Activated T-helper 1 cell treated with anti-CD3 and anti-CD28 coated beads, Interleukin-12 subunit alpha, Interleukin-12 subunit beta, Interleukin-2, Interleukin-4 antibody, amounts not matched to agents 30 ng/mL and 10 ng/mL and 1 ng/mL, durations not matched to agents 14 hours and 24 hours and 36 hours (primary cell): Measurements from ENCODE around the gene CFAP65. TPM values are rescaled to one million over a fixed set of nuclear protein-coding genes. Genes with fewer than 3 reads are reported as not detected.

Source experiments
- DNase-seq: peaks from one replicate; pipeline ENCODE4 v3.0.0; 2021; ENCODE audit warnings: low spot score
- H3K27ac Mint-ChIP-seq: one replicate; pipeline ENCODE4 v1.8.0; 2021; ENCODE audit warnings: mild to moderate bottlenecking, mixed read lengths
- H3K27me3 Mint-ChIP-seq: one replicate; pipeline ENCODE4 v1.8.0; 2022; ENCODE audit warnings: mild to moderate bottlenecking, moderate library complexity, mixed read lengths; ENCODE audit not compliant: insufficient read depth
- H3K36me3 Mint-ChIP-seq: one replicate; pipeline ENCODE4 v1.8.0; 2021; ENCODE audit warnings: low read depth, mixed read lengths
- H3K4me1 Mint-ChIP-seq: one replicate; pipeline ENCODE4 v1.8.0; 2021; ENCODE audit warnings: low read depth, mixed read lengths
- H3K4me3 Mint-ChIP-seq: one replicate; pipeline ENCODE4 v1.8.0; 2021; ENCODE audit warnings: mild to moderate bottlenecking, moderate library complexity, mixed read lengths
- H3K9me3 Mint-ChIP-seq: one replicate; pipeline ENCODE4 v1.8.0; 2021; ENCODE audit warnings: mixed read lengths
- intact Hi-C: fragments of 100-400 bp; cut with micrococcal nuclease; formaldehyde crosslinking; loops from one replicate; pipeline ENCODE4 v1.15.1; 2024
- total RNA-seq: library from RNA; stranded (reverse); gene quantifications from 2 replicates; pipeline ENCODE4 v1.2.3, GENCODE V29; 2022

CFAP65 gene, protein sequence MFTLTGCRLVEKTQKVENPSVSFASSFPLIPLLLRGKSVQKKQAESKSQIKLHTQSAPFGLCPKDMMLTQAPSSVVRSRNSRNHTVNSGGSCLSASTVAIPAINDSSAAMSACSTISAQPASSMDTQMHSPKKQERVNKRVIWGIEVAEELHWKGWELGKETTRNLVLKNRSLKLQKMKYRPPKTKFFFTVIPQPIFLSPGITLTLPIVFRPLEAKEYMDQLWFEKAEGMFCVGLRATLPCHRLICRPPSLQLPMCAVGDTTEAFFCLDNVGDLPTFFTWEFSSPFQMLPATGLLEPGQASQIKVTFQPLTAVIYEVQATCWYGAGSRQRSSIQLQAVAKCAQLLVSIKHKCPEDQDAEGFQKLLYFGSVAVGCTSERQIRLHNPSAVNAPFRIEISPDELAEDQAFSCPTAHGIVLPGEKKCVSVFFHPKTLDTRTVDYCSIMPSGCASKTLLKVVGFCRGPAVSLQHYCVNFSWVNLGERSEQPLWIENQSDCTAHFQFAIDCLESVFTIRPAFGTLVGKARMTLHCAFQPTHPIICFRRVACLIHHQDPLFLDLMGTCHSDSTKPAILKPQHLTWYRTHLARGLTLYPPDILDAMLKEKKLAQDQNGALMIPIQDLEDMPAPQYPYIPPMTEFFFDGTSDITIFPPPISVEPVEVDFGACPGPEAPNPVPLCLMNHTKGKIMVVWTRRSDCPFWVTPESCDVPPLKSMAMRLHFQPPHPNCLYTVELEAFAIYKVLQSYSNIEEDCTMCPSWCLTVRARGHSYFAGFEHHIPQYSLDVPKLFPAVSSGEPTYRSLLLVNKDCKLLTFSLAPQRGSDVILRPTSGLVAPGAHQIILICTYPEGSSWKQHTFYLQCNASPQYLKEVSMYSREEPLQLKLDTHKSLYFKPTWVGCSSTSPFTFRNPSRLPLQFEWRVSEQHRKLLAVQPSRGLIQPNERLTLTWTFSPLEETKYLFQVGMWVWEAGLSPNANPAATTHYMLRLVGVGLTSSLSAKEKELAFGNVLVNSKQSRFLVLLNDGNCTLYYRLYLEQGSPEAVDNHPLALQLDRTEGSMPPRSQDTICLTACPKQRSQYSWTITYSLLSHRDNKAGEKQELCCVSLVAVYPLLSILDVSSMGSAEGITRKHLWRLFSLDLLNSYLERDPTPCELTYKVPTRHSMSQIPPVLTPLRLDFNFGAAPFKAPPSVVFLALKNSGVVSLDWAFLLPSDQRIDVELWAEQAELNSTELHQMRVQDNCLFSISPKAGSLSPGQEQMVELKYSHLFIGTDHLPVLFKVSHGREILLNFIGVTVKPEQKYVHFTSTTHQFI (N-terminal part only)
- not detected in 2 replicates for total RNA-seq

GRCh38 chr2:219041252-219041651 lies at the start of gene CFAP65:
Gene CFAP65, minus strand, starts transcription at chr2:219041516. Its CDS starts 2,468 bp downstream, at chr2:219039048.
- H3K4me1 Mint-ChIP-seq = peaks cover 9% of the 10 kb centered on the region
- no peaks in the 10 kb centered on the region for H3K9me3 Mint-ChIP-seq
- DNase-seq = no peak
- H3K27ac Mint-ChIP-seq = no peak within 1 kb of the TSS
- peaks cover 36% of the 10 kb centered on the region for H3K27me3 Mint-ChIP-seq
- H3K36me3 Mint-ChIP-seq = no peaks in the 10 kb centered on the region
- H3K4me3 Mint-ChIP-seq = peak within 1 kb of the TSS; percentile 46
- intact Hi-C loops = no loop called here

GRCh38 chr2:219090436-219091299 lies 49.4 kb upstream of the CFAP65 start:
- no peak for DNase-seq
- H3K27ac Mint-ChIP-seq = no peak overlapping the region
- no peaks in the 10 kb centered on the region for H3K9me3 Mint-ChIP-seq
- H3K27me3 Mint-ChIP-seq = no peaks in the 10 kb centered on the region
- no peak overlapping the region for H3K4me3 Mint-ChIP-seq
- no peaks in the 10 kb centered on the region for H3K4me1 Mint-ChIP-seq
- intact Hi-C loops = no loop called here
- H3K36me3 Mint-ChIP-seq = no peaks in the 10 kb centered on the region

GRCh38 chr2:219089330-219089729 lies 48.0 kb upstream of the CFAP65 start:
- intact Hi-C loops = no loop called here

DNA sequence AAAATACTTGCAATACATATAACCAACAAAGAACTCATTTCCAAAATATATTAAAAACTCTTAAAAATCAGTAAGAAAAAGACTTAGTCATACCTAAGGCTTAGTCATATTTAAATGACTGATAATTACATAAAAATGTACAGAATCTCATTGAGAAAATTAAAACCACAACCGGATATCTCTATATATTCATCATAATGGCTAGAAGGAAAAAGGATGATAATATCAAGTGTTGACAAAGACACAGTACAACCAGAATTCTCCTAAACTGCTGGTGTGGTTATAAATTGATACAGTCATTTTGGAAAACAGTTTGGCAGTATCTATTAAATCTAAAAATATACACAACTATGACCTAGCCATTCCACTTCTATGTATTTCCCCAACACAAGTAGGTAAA lies 46.5 kb upstream of the CFAP65 start:
- intact Hi-C loops = no loop called here
- no peaks in the 10 kb centered on the region for H3K27me3 Mint-ChIP-seq
- no peaks in the 10 kb centered on the region for H3K9me3 Mint-ChIP-seq
- no peak overlapping the region for H3K27ac Mint-ChIP-seq
- H3K4me3 Mint-ChIP-seq = no peak overlapping the region
- H3K36me3 Mint-ChIP-seq = no peaks in the 10 kb centered on the region
- DNase-seq = no peak
- peaks cover 6% of the 10 kb centered on the region for H3K4me1 Mint-ChIP-seq

More at GRCh38 chr2:219089330-219089729, 48.0 kb upstream of the CFAP65 start:
- DNase-seq = no peak
- Mint-ChIP-seq H3K9me3 (no peaks in the 10 kb centered on the region), H3K36me3 (no peaks in the 10 kb centered on the region), H3K4me3 (no peak overlapping the region), H3K27ac (no peak overlapping the region), H3K4me1 (peaks cover 6% of the 10 kb centered on the region), H3K27me3 (no peaks in the 10 kb centered on the region)

- Mint-ChIP-seq H3K4me3 (no peak overlapping the region), H3K4me1 (peaks cover 6% of the 10 kb centered on the region), H3K27ac (no peak overlapping the region), H3K36me3 (no peaks in the 10 kb centered on the region), H3K9me3 (no peaks in the 10 kb centered on the region), H3K27me3 (no peaks in the 10 kb centered on the region)
- no peak for DNase-seq
- intact Hi-C loops = no loop called here
These were observed 46.0 kb upstream of the CFAP65 start for GRCh38 chr2:219087361-219087760.

DNA sequence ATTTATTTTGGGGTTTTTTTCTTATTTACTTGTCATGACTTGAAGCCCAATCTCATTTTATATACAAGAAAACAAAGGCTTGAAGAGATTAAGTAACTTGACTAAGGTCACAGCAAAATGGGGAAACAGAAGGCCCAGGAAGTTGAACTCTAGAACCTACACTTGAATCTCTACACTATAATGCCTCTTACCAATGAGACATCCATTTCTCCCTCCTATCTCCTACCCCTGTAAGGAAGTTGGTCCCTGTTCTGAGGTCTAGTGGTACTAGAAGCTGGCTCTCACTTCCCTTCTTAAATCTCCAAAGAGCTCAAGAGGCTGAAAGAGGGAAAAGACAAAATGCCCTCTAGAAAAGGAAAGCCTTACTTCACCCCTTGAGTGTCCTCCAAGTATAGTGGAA lies 44.9 kb upstream of the CFAP65 start:
- no peaks in the 10 kb centered on the region for H3K36me3 Mint-ChIP-seq
- peaks cover 6% of the 10 kb centered on the region for H3K4me1 Mint-ChIP-seq
- H3K9me3 Mint-ChIP-seq = no peaks in the 10 kb centered on the region
- H3K27ac Mint-ChIP-seq = no peak overlapping the region
- no peak for DNase-seq
- no peaks in the 10 kb centered on the region for H3K27me3 Mint-ChIP-seq
- no peak overlapping the region for H3K4me3 Mint-ChIP-seq
- intact Hi-C loops = no loop called here

DNA sequence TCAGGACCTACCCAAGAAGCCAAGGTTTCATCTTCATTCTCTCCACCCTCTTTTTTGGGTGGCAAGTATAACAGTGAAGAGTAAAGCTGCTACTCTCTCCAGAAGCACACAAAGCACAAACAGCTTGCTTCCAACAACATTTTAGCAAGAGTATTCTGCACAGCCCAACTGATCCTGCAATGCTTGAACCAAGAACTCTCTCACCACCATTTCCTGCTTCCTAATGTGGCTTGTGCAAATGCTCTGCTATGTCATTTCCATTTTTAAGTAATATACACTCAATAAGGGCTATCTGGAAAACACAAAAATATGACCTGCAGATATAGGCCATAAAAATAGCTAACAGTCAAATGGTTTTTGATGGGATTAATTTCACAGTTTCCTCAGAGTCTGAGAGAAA lies 43.5 kb upstream of the CFAP65 start:
- intact Hi-C loops = no loop called here
- Mint-ChIP-seq H3K36me3 (no peaks in the 10 kb centered on the region), H3K4me1 (peaks cover 6% of the 10 kb centered on the region), H3K27ac (no peak overlapping the region), H3K4me3 (no peak overlapping the region), H3K27me3 (no peaks in the 10 kb centered on the region), H3K9me3 (no peaks in the 10 kb centered on the region)
- DNase-seq = no peak

GRCh38 chr2:219082332-219082958 lies 41.1 kb upstream of the CFAP65 start:
- no peaks in the 10 kb centered on the region for H3K27me3 Mint-ChIP-seq
- no peaks in the 10 kb centered on the region for H3K36me3 Mint-ChIP-seq
- H3K4me1 Mint-ChIP-seq = peaks cover 6% of the 10 kb centered on the region
- intact Hi-C loops = no loop called here
- H3K4me3 Mint-ChIP-seq = no peak overlapping the region
- H3K9me3 Mint-ChIP-seq = no peaks in the 10 kb centered on the region
- no peak overlapping the region for H3K27ac Mint-ChIP-seq
- DNase-seq = no peak

GRCh38 chr2:219081701-219082331 lies 40.5 kb upstream of the CFAP65 start:
- no peak for DNase-seq
- H3K27me3 Mint-ChIP-seq = no peaks in the 10 kb centered on the region
- H3K4me3 Mint-ChIP-seq = no peak overlapping the region
- intact Hi-C loops = no loop called here
- no peaks in the 10 kb centered on the region for H3K36me3 Mint-ChIP-seq
- H3K9me3 Mint-ChIP-seq = no peaks in the 10 kb centered on the region
- H3K4me1 Mint-ChIP-seq = peaks cover 6% of the 10 kb centered on the region
- H3K27ac Mint-ChIP-seq = no peak overlapping the region

DNA sequence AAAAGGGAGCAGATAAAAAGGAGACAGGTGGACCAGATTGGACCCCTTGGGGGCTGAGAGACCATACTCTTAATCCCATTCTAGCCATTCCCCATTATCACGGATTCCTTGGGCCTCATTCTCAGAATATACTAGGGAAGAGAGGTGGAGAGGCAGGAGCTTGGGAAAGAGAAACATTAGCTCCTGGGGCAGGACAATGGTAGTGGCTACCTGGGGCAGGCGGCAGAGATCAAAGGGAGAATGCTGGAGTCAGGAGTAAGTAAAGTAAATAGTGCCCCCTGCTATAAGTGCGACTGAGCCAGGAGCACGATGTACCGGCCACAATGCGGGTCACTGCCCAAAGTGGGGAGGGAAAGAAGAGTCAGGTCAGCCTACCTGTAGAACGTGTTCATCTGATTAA lies 39.8 kb upstream of the CFAP65 start:
- Mint-ChIP-seq H3K27me3 (no peaks in the 10 kb centered on the region), H3K4me3 (no peak overlapping the region), H3K4me1 (peaks cover 6% of the 10 kb centered on the region), H3K36me3 (no peaks in the 10 kb centered on the region), H3K27ac (no peak overlapping the region), H3K9me3 (no peaks in the 10 kb centered on the region)
- DNase-seq = no peak
- intact Hi-C loops = no loop called here

DNA sequence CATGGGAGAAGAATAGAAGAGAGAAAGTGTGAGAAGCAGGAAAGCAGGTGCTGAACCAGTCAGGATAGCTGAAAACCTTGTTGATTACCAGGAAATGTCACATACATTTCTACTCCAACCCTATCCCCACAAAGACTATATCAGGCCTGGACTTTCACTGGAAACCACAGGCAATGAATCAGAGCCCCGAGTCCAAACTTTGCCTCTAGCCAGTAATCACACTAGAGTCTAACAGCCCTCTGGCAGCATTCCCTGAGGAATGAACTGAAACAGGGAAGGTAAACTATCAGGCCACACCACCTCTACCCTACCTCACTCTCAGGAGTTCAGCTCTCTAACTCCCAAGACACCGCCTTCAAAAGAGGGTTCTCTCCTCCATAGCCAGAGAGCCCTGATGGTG lies 38.1 kb upstream of the CFAP65 start:
- intact Hi-C loops = no loop called here
- H3K27ac Mint-ChIP-seq = no peak overlapping the region
- H3K27me3 Mint-ChIP-seq = no peaks in the 10 kb centered on the region
- H3K9me3 Mint-ChIP-seq = no peaks in the 10 kb centered on the region
- H3K4me3 Mint-ChIP-seq = no peak overlapping the region
- no peak for DNase-seq
- no peaks in the 10 kb centered on the region for H3K4me1 Mint-ChIP-seq
- no peaks in the 10 kb centered on the region for H3K36me3 Mint-ChIP-seq
